Fibroblast of the aortic adventitia (primary cell): Measurements from ENCODE around the gene HS3ST3A1. TPM values are rescaled to one million over a fixed set of nuclear protein-coding genes. Genes with fewer than 3 reads are reported as not detected.
A peak's percentile ranks its signal among the peaks of the same experiment; 100 is the strongest.

Source experiments
- DNase-seq: peaks from one replicate; pipeline ENCODE4 v3.0.0-alpha.2; 2010; ENCODE audit warnings: low read depth
- H3K4me3 ChIP-seq: 2 replicates; pipeline ENCODE4 v1.5.1; 2011; ENCODE audit warnings: low read depth, mild to moderate bottlenecking, control low read depth, low read length, moderate library complexity
- total RNA-seq: library from RNA; depleted of rRNA; stranded (reverse); fragments of >200 nt; gene quantifications from 2 replicates; pipeline ENCODE4 v1.2.3, GENCODE V29; 2012; ENCODE audit warnings: low replicate concordance
- TF ChIP-seq, protein P1 (sequence below): IDR thresholded peaks from 2 replicates; pipeline ENCODE4 v1.5.1; 2011; ENCODE audit warnings: mild to moderate bottlenecking, low read length, control low read depth, inconsistent platforms; ENCODE audit not compliant: insufficient read depth

HS3ST3A1 gene
- total RNA-seq, 1 donor = 9.2 TPM

DNA sequence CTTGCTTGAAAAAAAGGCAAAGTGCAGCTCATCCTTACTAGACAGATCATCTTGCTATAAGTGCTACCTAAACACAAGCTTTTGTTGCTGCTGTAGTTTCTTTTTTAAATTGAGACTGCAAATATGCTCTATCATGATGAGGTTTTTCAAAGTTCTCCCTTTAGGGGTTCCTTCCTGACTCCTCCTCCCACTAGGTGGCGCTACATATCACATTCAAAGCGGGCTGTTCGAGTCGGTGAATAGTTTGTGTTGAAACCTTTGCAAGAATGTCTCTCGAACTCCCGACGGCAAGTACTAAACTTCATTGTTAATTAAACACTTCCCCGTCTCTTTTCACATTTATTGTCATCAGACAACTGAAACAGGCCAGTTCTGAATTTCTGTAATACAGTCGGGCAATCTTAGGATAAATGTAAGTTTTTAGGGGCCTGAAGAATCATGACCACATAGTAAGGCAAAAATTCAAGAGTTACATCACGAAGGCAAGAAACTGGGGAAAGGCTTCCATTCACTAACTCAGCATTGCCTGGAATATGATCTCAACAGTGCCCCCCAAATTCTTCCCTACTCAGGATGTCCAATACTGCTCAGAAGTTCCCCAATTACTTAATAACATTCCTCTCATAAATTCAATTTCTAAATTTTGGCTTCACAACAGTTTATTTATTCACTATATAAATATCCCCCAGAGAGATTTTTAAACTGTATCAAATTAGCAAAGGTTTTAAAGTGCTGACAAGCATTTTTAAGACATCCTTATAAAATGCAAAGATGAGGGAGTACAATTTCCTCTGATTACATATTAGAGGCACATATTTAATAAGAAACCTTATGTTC lies 6.7 kb downstream of the HS3ST3A1 start:
- TF ChIP-seq, protein P1, sequence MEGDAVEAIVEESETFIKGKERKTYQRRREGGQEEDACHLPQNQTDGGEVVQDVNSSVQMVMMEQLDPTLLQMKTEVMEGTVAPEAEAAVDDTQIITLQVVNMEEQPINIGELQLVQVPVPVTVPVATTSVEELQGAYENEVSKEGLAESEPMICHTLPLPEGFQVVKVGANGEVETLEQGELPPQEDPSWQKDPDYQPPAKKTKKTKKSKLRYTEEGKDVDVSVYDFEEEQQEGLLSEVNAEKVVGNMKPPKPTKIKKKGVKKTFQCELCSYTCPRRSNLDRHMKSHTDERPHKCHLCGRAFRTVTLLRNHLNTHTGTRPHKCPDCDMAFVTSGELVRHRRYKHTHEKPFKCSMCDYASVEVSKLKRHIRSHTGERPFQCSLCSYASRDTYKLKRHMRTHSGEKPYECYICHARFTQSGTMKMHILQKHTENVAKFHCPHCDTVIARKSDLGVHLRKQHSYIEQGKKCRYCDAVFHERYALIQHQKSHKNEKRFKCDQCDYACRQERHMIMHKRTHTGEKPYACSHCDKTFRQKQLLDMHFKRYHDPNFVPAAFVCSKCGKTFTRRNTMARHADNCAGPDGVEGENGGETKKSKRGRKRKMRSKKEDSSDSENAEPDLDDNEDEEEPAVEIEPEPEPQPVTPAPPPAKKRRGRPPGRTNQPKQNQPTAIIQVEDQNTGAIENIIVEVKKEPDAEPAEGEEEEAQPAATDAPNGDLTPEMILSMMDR = peak; percentile 88
- DNase-seq = peak; percentile 94
- H3K4me3 ChIP-seq = peak overlapping the region; percentile 20

DNA sequence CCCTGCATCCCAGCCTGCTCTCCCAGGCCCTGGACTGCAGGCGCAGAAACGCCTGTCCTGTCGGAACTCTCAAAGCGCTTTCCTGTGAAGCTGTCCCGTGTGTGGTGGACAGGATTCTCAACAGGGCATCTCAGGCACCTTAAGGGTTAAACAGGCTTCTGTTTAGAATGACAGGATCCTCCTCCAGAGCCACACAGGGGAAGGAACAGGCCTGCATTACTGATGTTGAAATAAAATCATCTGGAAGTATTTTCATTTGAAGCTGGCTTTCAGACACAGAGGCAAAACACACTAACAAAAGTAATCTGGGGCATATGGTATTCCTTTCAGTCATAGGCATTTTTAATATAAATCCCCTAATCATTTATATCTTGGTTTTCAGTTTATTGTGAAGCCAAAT lies 7.4 kb downstream of the HS3ST3A1 start:
- no peak overlapping the region for H3K4me3 ChIP-seq
- TF ChIP-seq, protein P1 = no peak
- DNase-seq = no peak

DNA sequence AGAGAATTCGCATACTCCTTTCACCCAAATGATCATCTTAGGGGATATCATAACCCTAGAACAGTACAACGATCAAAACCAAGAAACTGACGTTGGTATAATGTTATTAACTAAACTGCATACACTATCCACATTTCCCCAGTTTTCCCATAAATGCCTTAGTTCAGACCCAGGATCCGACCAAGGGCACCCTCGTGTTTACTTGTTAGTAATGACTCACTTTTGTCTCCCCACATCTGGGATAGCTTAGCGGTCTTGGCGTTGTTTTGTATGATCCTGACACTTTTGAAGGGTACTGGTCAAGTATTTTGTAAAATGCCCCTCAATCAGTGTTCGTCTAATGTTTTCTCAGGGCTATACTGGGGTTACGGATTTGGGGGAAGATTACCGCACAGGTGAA lies 8.0 kb downstream of the HS3ST3A1 start:
- DNase-seq = no peak
- TF ChIP-seq, protein P1 = no peak
- H3K4me3 ChIP-seq = no peak overlapping the region

DNA sequence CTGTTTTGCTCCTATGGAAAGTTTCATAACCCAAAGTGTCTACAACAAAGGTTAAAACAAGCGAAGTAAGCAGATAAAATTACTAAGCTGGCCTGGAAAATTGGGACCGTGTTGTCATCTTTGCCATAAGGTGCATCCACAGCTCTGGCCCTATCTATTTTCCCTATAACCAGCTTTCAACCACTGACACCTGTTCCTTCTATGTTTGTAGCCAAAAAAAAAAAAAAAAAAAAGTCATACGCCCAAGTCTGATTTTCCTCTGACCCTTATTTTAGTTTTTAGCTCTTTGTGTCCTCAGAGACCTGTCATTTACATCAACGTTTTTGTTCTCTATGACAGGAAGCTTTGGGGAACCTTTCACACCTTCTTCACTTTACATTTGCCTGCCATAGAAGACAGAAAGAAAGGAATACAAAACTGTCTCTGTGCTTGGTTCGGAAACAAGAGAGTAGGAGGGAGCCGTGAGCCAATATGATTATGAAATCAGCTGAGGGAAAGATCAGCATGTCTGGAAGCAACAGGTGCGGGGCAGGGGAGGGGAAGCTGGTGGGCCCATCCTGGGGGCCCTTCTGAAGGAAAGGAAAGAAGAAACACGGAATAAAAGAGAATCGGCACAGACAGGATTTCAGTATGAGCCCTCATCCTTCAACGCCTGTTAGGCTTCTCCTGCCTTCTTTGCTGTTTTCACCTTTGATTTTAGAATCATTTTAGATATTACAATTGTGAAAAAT lies 8.5 kb downstream of the HS3ST3A1 start:
- TF ChIP-seq, protein P1 = no peak
- no peak overlapping the region for H3K4me3 ChIP-seq
- DNase-seq = no peak

DNA sequence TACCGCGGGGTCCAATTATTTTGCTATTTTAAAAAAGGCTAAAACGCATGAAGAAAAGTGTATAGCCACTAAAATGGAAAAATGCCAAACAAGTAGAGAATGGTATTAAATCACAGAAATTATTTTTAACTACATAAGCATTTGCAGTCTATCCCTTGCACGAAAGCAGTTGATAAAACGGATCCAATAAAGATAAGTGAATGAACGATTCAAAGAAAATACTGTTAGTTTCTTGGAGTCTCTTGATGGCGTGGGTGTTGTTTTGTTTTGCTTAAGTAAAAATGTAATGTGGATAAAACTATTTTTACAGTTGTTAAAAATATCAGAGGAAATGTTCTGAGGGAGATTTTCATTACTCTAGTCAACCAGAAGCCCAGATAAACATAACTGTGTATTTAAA lies 9.3 kb downstream of the HS3ST3A1 start:
- peak; percentile 93 for DNase-seq
- H3K4me3 ChIP-seq = no peak overlapping the region
- TF ChIP-seq, protein P1 = no peak

DNA sequence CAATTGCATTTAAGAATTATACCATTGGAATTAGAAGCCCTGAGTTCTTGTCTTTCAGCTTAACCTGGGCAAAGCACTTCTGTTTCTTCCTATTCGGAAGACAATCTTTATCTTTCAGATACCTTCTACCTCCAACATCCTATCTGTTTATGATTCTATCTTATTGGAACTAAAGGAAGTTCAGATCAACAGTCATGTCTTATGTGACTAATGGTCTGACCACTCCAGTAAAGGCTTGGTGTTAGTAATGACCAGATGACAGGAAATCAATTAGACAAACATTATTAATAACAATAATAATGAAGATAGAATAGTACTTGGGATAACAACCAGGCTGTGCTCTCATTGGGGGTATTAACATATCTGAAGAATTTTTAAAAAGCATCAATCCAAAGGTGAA lies 11.3 kb downstream of the HS3ST3A1 start:
- DNase-seq = no peak
- TF ChIP-seq, protein P1 = no peak
- H3K4me3 ChIP-seq = no peak overlapping the region
